Middle frontal gyrus (tissue), 1 donor: ENCODE measurements around the gene IKZF4.
"Not testable (repeated sequence)": the region's sequence is repeated elsewhere in the genome, so short reads cannot be mapped to it uniquely, and the experiment has no call there.

Experiments used
- DNase-seq: peaks from one replicate; pipeline ENCODE4 v3.0.0-alpha.2; 2015; ENCODE audit warnings: low spot score; ENCODE audit errors: extremely low spot score

Gene IKZF4

GRCh38 chr12:55999522-55999921, 21.3 kb upstream of the IKZF4 start:
- DNase-seq = not testable (repeated sequence)

DNA sequence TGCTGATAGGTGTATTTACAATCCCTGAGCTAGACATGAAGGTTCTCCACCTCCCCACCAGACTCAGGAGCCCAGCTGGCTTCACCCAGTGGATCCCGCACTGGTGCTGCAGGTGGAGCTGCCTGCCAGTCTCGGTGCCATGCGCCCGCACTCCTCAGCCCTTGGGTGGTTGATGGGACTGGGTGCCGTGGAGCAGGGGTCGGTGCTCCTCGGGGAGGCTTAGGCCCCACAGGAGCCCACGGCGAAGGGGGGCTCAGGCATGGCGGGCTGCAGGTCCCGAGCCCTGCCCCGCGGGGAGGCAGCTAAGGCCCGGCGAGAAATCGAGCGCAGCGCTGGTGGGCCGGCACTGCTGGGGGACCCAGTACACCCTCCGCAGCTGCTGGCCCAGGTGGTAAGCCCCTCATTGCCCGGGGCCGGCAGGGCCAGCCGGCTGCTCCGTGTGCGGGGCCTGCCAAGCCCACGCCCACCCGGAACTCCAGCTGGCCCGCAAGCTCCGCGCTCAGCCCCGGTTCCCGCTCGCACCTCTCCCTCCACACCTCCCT, 20.8 kb upstream of the IKZF4 start:
- not testable (repeated sequence) for DNase-seq

GRCh38 chr12:56001487-56002100, 19.2 kb upstream of the IKZF4 start:
- no peak for DNase-seq

DNA sequence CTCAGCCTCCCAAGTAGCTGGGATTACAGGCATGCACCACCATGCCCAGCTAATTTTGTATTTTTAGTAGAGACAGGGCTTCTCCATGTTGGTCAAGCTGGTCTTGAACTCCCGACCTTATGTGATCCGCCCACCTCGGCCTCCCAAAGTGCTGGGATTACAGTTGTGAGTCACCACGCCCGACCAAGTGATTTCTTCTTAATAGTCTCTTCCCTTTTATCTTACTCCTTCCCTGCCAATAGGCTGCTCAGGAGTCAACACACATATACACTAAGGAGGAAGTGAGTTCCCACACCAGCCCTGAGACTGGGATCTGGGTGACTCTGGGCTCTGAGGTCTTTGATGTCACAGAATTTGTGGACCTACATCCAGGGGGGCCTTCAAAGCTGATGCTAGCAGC, 17.5 kb upstream of the IKZF4 start:
- not testable (repeated sequence) for DNase-seq

DNA sequence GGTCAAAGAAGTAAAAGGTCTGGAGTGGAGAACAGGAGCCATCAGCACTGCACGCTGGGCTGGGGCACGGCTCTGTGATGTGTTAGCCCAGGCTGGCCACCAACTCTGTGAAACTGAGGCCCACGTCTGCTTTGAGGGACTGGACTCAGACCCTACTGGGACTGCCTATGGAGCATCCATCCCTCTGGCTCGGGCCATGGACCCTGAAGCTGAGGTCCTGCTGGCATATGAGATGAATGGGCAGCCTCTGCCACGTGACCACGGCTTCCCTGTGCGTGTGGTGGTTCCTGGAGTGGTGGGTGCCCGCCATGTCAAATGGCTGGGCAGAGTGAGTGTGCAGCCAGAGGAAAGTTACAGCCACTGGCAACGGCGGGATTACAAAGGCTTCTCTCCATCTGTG, 16.6 kb upstream of the IKZF4 start:
- DNase-seq = no peak

- no peak for DNase-seq
Observed at GRCh38 chr12:56007564-56008559, 13.0 kb upstream of the IKZF4 start.

- no peak for DNase-seq
Observed at GRCh38 chr12:56010111-56010570, 10.7 kb upstream of the IKZF4 start.

DNA sequence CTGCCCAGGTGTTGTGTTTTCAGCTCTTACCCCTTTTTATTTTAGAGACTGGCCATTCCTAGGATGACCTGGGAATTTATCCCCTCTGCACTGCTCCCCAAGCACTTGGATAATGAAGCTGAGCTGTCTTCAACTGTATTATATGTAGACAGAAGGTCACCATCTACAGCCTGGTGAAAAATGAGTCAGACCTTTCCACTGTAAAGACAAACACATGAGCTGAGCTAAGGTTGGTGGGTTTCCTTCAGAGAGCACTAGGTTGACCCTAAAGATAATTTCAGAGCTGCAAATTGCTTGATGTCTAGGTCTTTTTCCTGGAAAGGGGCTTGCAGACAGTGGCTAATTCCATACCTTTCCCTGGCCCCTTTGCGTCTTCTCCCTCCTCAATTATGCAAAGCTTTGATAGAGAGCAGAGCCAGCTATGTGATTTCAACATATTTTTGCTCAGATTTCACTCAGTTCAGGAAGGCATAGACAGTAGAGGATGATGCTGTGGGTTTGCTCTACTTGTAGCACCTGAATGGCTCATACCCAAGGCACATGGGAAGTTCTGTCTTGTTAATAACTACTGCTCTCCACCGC, 9.2 kb upstream of the IKZF4 start:
- DNase-seq = no peak

- DNase-seq = peak; percentile 27
Observed at GRCh38 chr12:56013482-56013881, 7.4 kb upstream of the IKZF4 start.

DNA sequence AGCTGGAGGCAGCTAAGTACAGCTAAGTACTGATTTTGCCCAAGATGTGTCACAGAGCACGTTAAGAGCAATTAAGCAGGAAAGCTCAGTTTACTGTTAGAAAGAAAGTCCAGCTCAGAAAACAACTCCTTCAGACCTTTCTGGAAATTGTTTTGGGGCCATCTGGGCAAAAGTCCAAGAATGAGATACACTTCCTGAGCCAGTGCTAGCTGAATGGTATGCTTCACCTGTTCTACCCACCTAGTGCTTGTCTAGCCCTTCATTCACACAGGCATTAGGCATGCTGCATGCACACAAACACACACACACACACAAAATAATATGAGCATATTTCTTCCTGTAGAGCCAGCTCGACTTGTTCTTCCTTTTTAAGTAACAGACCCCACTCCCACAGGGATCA, 6.6 kb upstream of the IKZF4 start:
- DNase-seq = no peak

GRCh38 chr12:56017181-56017580, 3.7 kb upstream of the IKZF4 start:
- no peak for DNase-seq

GRCh38 chr12:56018356-56018755, 2.5 kb upstream of the IKZF4 start:
- DNase-seq = no peak

GRCh38 chr12:56021889-56022497, 1.1 kb downstream of the IKZF4 start:
- DNase-seq = no peak

- DNase-seq = no peak
Observed at GRCh38 chr12:56028511-56029165, 7.8 kb downstream of the IKZF4 start.

GRCh38 chr12:56029166-56029519, 8.3 kb downstream of the IKZF4 start:
- DNase-seq = no peak

GRCh38 chr12:56029666-56030293, 8.9 kb downstream of the IKZF4 start:
- DNase-seq = no peak

DNA sequence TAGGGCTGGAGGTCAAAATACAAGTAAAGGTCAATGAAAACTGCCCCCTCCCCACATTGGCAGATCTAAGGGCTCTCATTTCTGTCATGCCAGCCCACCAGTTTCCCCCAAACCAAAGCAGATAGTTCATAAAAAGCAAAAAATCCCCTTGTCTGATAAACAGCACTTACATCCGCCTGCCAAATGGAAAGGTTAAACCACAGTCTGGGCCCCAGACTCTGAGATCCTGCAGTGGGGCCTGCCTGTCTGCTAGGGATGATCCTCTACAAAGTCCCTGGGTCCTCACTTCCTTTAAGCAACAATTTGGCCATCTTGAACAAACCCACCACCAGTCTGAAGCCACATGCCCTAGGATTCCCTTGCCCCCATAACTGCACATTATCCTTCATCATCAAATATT, 11.1 kb downstream of the IKZF4 start:
- no peak for DNase-seq

GRCh38 chr12:56034586-56035332, 13.9 kb downstream of the IKZF4 start:
- DNase-seq = no peak

- DNase-seq = no peak
Observed at GRCh38 chr12:56037161-56037560, 16.3 kb downstream of the IKZF4 start.
